Measurements from ENCODE around the gene MYOCD. TPM values are rescaled to one million over a fixed set of nuclear protein-coding genes. Genes with fewer than 3 reads are reported as not detected.

The MYOCD gene
- total RNA-seq, 2 donors from 2014 or later, result 7.5 to 11.8 TPM

DNA sequence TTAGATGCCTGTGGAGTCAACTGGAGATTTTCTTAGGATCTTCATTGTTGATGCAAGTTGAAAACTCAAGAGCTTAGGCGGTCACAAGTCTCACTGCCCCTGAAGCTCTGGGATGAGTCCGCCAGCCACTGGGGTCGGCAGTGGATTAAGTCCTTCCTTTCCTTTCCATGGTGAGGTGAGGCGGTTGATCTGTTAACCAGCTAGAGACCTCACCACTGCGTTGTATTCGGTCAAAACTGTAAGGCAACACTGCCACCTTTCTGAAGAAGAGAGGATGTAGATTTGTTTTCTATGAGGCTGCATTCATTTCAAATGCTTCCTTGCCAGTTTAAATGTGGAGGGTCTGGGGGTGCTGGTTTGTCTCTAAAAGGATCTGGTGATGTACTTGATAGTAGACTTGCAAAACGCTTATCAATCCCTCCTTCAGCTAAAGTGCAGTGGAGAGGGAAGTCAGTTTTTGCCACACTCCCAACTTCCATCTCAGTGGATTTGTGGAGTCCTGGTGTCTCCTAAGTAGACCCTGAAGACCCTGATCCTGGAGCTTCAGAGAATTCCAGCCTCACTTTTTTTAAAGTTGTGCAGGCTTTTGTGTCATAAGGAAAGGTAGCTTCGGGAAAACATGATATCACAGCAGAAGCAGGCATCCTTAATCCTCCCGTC, 1.7 kb downstream of the MYOCD start:
- TF ChIP-seq, protein P1, sequence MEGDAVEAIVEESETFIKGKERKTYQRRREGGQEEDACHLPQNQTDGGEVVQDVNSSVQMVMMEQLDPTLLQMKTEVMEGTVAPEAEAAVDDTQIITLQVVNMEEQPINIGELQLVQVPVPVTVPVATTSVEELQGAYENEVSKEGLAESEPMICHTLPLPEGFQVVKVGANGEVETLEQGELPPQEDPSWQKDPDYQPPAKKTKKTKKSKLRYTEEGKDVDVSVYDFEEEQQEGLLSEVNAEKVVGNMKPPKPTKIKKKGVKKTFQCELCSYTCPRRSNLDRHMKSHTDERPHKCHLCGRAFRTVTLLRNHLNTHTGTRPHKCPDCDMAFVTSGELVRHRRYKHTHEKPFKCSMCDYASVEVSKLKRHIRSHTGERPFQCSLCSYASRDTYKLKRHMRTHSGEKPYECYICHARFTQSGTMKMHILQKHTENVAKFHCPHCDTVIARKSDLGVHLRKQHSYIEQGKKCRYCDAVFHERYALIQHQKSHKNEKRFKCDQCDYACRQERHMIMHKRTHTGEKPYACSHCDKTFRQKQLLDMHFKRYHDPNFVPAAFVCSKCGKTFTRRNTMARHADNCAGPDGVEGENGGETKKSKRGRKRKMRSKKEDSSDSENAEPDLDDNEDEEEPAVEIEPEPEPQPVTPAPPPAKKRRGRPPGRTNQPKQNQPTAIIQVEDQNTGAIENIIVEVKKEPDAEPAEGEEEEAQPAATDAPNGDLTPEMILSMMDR (conservative IDR thresholded peaks at IDR 0.05), result peak; percentile 86
- no peaks in the 10 kb centered on the region for H3K9me3 ChIP-seq (ENCODE audit: control insufficient read depth, low read length)
- Mint-ChIP-seq H3K4me3 (peak overlapping the region; percentile 72), H3K36me3 (ENCODE audit: low read depth) (no peaks in the 10 kb centered on the region), H3K4me1 (peaks cover 45% of the 10 kb centered on the region), H3K27me3 (ENCODE audit: insufficient read depth) (peaks cover 21% of the 10 kb centered on the region), H3K9me3 (no peaks in the 10 kb centered on the region), H3K27ac (peak overlapping the region; percentile 14)
- WGBS, 2 experiments (ENCODE audit: insufficient coverage in 1 of 2, insufficient read length in 1 of 2), result 19 to 25% methylated on average over 7 to 9 of the region's 9 CpGs
- peak; percentile 88 for DNase-seq
- no peak overlapping the region for H3K27ac ChIP-seq (ENCODE audit: low read depth, low read length)
- H3K4me1 ChIP-seq (ENCODE audit: control insufficient read depth, insufficient read depth, low read length), result peaks cover 7% of the 10 kb centered on the region
- peaks cover 8% of the 10 kb centered on the region for H3K27me3 ChIP-seq (ENCODE audit: control insufficient read depth, insufficient read depth, low read length, poor library complexity, severe bottlenecking)
- no peaks in the 10 kb centered on the region for H3K36me3 ChIP-seq (ENCODE audit: control insufficient read depth, insufficient read depth, low read length)
- peak overlapping the region; percentile 59 for H3K9ac ChIP-seq (ENCODE audit: extremely low read depth, low read length, poor library complexity, severe bottlenecking)
- peak overlapping the region; percentile 85 for H3K4me3 ChIP-seq (ENCODE audit: low read length)

DNA sequence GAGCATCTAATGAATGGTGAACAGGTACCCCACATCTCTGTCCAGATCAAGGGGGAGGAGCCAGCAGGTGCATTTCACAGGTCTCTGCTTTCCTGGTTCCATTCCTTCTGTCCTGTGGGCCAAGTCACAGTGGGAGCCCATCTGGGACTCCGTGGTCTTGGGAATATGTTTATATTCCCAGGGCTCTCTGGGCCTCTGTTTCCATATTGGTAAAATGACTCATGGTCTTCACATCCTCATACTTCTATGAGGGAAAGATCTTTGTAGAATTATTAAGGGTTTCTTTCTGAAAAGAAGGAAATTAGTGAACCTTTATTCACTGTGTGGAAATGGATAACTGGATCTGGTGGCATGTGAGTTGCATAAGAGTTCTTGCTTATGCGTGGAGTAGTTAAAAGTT, 6.2 kb downstream of the MYOCD start:
- H3K27me3 Mint-ChIP-seq (ENCODE audit: insufficient read depth), result no peaks in the 10 kb centered on the region
- 100% methylated on average over 1 to 2 of the region's 2 CpGs for WGBS, 2 experiments (ENCODE audit: insufficient coverage in 1 of 2, insufficient read length in 1 of 2)
- Histone ChIP-seq H3K27me3 (ENCODE audit: control insufficient read depth, insufficient read depth, low read length, poor library complexity, severe bottlenecking) (no peaks in the 10 kb centered on the region), H3K9ac (ENCODE audit: extremely low read depth, low read length, poor library complexity, severe bottlenecking) (no peak overlapping the region), H3K36me3 (ENCODE audit: control insufficient read depth, insufficient read depth, low read length) (no peaks in the 10 kb centered on the region), H3K27ac (ENCODE audit: low read depth, low read length) (no peak overlapping the region), H3K4me3 (ENCODE audit: low read length) (no peak overlapping the region), H3K4me1 (ENCODE audit: control insufficient read depth, insufficient read depth, low read length) (peaks cover 11% of the 10 kb centered on the region), H3K9me3 (ENCODE audit: control insufficient read depth, low read length) (no peaks in the 10 kb centered on the region)
- TF ChIP-seq, protein P1 (conservative IDR thresholded peaks at IDR 0.05), result no peak
- no peaks in the 10 kb centered on the region for H3K9me3 Mint-ChIP-seq
- no peak overlapping the region for H3K27ac Mint-ChIP-seq
- no peak for DNase-seq
- no peak overlapping the region for H3K4me3 Mint-ChIP-seq
- peaks cover 30% of the 10 kb centered on the region for H3K4me1 Mint-ChIP-seq
- H3K36me3 Mint-ChIP-seq (ENCODE audit: low read depth), result no peaks in the 10 kb centered on the region

GRCh38 chr17:12672947-12673346, 7.3 kb downstream of the MYOCD start:
- H3K27me3 Mint-ChIP-seq (ENCODE audit: insufficient read depth), result no peaks in the 10 kb centered on the region
- H3K27ac Mint-ChIP-seq, result no peak overlapping the region
- Histone ChIP-seq H3K27me3 (ENCODE audit: control insufficient read depth, insufficient read depth, low read length, poor library complexity, severe bottlenecking) (no peaks in the 10 kb centered on the region), H3K9me3 (ENCODE audit: control insufficient read depth, low read length) (no peaks in the 10 kb centered on the region), H3K4me3 (ENCODE audit: low read length) (no peak overlapping the region), H3K36me3 (ENCODE audit: control insufficient read depth, insufficient read depth, low read length) (no peaks in the 10 kb centered on the region), H3K4me1 (ENCODE audit: control insufficient read depth, insufficient read depth, low read length) (peaks cover 11% of the 10 kb centered on the region), H3K9ac (ENCODE audit: extremely low read depth, low read length, poor library complexity, severe bottlenecking) (no peak overlapping the region), H3K27ac (ENCODE audit: low read depth, low read length) (no peak overlapping the region)
- no peak for DNase-seq
- H3K9me3 Mint-ChIP-seq, result no peaks in the 10 kb centered on the region
- H3K4me1 Mint-ChIP-seq, result peaks cover 21% of the 10 kb centered on the region
- TF ChIP-seq, protein P1 (conservative IDR thresholded peaks at IDR 0.05), result no peak
- no peaks in the 10 kb centered on the region for H3K36me3 Mint-ChIP-seq (ENCODE audit: low read depth)
- H3K4me3 Mint-ChIP-seq, result no peak overlapping the region
- WGBS, 2 experiments (ENCODE audit: insufficient coverage in 1 of 2, insufficient read length in 1 of 2), result 97% methylated on average over 2 of the region's 2 CpGs; no CpG with 5 or more reads in 1 of the 2 experiments

Measured in endodermal cell (in vitro differentiated cells).